ENCODE measurements around the gene EPHA5. TPM values are rescaled to one million over a fixed set of nuclear protein-coding genes. Genes with fewer than 3 reads are reported as not detected.

Gene EPHA5
- total RNA-seq, 4 donors from 2014 or later = 0.23 to 0.58 (median 0.37) TPM

- Histone ChIP-seq H3K4me3 (peak overlapping the region; percentile 44 to 60 (median 50)), H3K27ac (replicated peaks in 1 of 4) (peak overlapping the region in 2 of 4 donors; percentile 32 to 43), H3K9me3 (no peaks in the 10 kb centered on the region), H3K4me1 (peaks cover 25 to 37% (median 34%) of the 10 kb centered on the region in 4 donors), H3K27me3 (peaks cover 7 to 53% (median 29%) of the 10 kb centered on the region in 4 donors), H3K36me3 (no peaks in the 10 kb centered on the region)
- intact Hi-C loops (cut with DNase I) = no loop called here
- WGBS = 0% methylated on average over 6 of the region's 6 CpGs
- DNase-seq (ENCODE audit: extremely low spot score) = no peak
- TF ChIP-seq POLR2A (IDR thresholded peaks at IDR 0.05; ENCODE audit: low read depth) = no peak
- TF ChIP-seq CTCF (IDR thresholded peaks at IDR 0.05) = no peak
- no peak for TF ChIP-seq POLR2AphosphoS5 (IDR thresholded peaks at IDR 0.05)
- TF ChIP-seq EP300 (IDR thresholded peaks at IDR 0.05) = no peak
These were observed 314 bp downstream of the EPHA5 start for GRCh38 chr4:65670020-65670330.

- DNase-seq (ENCODE audit: extremely low spot score) = no peak
- Histone ChIP-seq H3K4me3 (peak overlapping the region; percentile 44 to 60 (median 50)), H3K9me3 (no peaks in the 10 kb centered on the region), H3K27me3 (peaks cover 7 to 60% (median 29%) of the 10 kb centered on the region in 4 donors), H3K27ac (replicated peaks in 1 of 4) (peak overlapping the region in 1 of 4 donors; percentile 43), H3K4me1 (peaks cover 25 to 37% (median 34%) of the 10 kb centered on the region in 4 donors), H3K36me3 (no peaks in the 10 kb centered on the region)
- TF ChIP-seq CTCF (IDR thresholded peaks at IDR 0.05) (no peak), POLR2A (IDR thresholded peaks at IDR 0.05; ENCODE audit: low read depth) (no peak), EP300 (IDR thresholded peaks at IDR 0.05) (no peak), POLR2AphosphoS5 (IDR thresholded peaks at IDR 0.05) (no peak)
- 3% methylated on average over 21 of the region's 60 CpGs for WGBS
- intact Hi-C loops (cut with DNase I) = no loop called here
These were observed 924 bp downstream of the EPHA5 start for GRCh38 chr4:65669111-65670019.

- Histone ChIP-seq H3K36me3 (no peaks in the 10 kb centered on the region), H3K27me3 (peaks cover 7 to 61% (median 29%) of the 10 kb centered on the region in 4 donors), H3K4me1 (peaks cover 25 to 37% (median 34%) of the 10 kb centered on the region in 4 donors), H3K9me3 (no peaks in the 10 kb centered on the region), H3K4me3 (peak overlapping the region; percentile 44 to 60 (median 50)), H3K27ac (replicated peaks in 1 of 4) (no peak overlapping the region)
- 2% methylated on average over 24 of the region's 32 CpGs for WGBS
- intact Hi-C loops (cut with DNase I) = no loop called here
- DNase-seq (ENCODE audit: extremely low spot score) = no peak
- TF ChIP-seq POLR2A (IDR thresholded peaks at IDR 0.05; ENCODE audit: low read depth) (no peak), EP300 (IDR thresholded peaks at IDR 0.05) (no peak), CTCF (IDR thresholded peaks at IDR 0.05) (no peak), POLR2AphosphoS5 (IDR thresholded peaks at IDR 0.05) (no peak)
These were observed 1.8 kb downstream of the EPHA5 start for GRCh38 chr4:65668201-65669089.

GRCh38 chr4:65667506-65668041 is 2.7 kb downstream of the EPHA5 start:
- DNase-seq (ENCODE audit: extremely low spot score) = no peak
- 20% methylated on average over 10 of the region's 10 CpGs for WGBS
- Histone ChIP-seq H3K4me1 (peaks cover 25 to 37% (median 34%) of the 10 kb centered on the region in 4 donors), H3K27ac (replicated peaks in 1 of 4) (no peak overlapping the region), H3K27me3 (peaks cover 7 to 61% (median 29%) of the 10 kb centered on the region in 4 donors), H3K4me3 (peak overlapping the region; percentile 44 to 60 (median 50)), H3K36me3 (no peaks in the 10 kb centered on the region), H3K9me3 (no peaks in the 10 kb centered on the region)
- intact Hi-C loops (cut with DNase I) = no loop called here
- TF ChIP-seq CTCF (IDR thresholded peaks at IDR 0.05) = no peak
- TF ChIP-seq EP300 (IDR thresholded peaks at IDR 0.05) = no peak
- no peak for TF ChIP-seq POLR2AphosphoS5 (IDR thresholded peaks at IDR 0.05)
- TF ChIP-seq POLR2A (IDR thresholded peaks at IDR 0.05; ENCODE audit: low read depth) = no peak
